SK-N-SH (cell line): Measurements from ENCODE around the gene NFATC3.

Experiments used
- JUND ChIP-seq: IDR thresholded peaks from 2 replicates; pipeline ENCODE4 v1.4.0; 2012
- NFIC ChIP-seq: IDR thresholded peaks from 2 replicates; pipeline ENCODE4 v1.4.0; 2012; ENCODE audit warnings: borderline replicate concordance
- RCOR1 ChIP-seq: fragments of 150-350 bp; IDR thresholded peaks from 2 replicates; pipeline ENCODE4 v1.6.1; 2017; ENCODE audit warnings: antibody characterized with exemption, low read length
- TAF1 ChIP-seq: IDR thresholded peaks from 2 replicates; pipeline ENCODE4 v1.6.1; 2012; ENCODE audit warnings: low read depth, mild to moderate bottlenecking, low read length, moderate library complexity, borderline replicate concordance
- YY1 ChIP-seq: IDR thresholded peaks from 2 replicates; pipeline ENCODE4 v1.4.0; 2012; ENCODE audit warnings: low read depth, mild to moderate bottlenecking
- TF ChIP-seq, protein P1 (sequence below): fragments of 200-600 bp; sonication (generic); IDR thresholded peaks from 2 replicates; pipeline ENCODE4 v1.6.1; 2017; ENCODE audit warnings: antibody characterized with exemption, mild to moderate bottlenecking, moderate library complexity
- TF ChIP-seq, protein P2 (sequence below): fragments of 150-350 bp; IDR thresholded peaks from 2 replicates; pipeline ENCODE4 v1.6.1; 2017; ENCODE audit warnings: antibody characterized with exemption, low read length, low read depth, borderline replicate concordance
- TF ChIP-seq, protein P3 (sequence below): IDR thresholded peaks from 2 replicates; pipeline ENCODE4 v1.6.1; 2012; ENCODE audit warnings: mild to moderate bottlenecking, low read depth, low read length, moderate library complexity

DNA sequence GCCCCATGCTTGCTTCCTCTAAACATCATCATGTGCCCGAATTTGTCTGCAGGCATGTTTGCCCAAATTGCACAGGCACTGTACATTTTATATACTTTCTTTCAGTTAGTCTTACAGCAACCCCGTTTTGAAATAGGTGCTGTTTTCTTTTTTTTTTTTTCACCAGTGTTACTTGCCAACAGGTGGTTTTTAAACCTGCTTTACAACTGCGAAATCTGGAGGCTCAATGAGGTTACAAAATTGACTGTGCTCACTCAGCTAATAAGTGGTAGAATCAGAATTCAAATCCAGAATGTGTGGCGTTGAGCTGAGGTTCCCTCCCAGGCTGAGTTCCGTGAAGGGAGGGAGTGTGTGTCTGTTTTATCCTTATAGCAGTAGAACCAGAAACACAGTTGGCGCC is 165.8 kb downstream of the NFATC3 start:
- TF ChIP-seq, protein P1, sequence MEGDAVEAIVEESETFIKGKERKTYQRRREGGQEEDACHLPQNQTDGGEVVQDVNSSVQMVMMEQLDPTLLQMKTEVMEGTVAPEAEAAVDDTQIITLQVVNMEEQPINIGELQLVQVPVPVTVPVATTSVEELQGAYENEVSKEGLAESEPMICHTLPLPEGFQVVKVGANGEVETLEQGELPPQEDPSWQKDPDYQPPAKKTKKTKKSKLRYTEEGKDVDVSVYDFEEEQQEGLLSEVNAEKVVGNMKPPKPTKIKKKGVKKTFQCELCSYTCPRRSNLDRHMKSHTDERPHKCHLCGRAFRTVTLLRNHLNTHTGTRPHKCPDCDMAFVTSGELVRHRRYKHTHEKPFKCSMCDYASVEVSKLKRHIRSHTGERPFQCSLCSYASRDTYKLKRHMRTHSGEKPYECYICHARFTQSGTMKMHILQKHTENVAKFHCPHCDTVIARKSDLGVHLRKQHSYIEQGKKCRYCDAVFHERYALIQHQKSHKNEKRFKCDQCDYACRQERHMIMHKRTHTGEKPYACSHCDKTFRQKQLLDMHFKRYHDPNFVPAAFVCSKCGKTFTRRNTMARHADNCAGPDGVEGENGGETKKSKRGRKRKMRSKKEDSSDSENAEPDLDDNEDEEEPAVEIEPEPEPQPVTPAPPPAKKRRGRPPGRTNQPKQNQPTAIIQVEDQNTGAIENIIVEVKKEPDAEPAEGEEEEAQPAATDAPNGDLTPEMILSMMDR: no peak
- TF ChIP-seq RCOR1 (no peak), NFIC (no peak), JUND (no peak), YY1 (no peak), TAF1 (no peak)
- TF ChIP-seq, protein P2, sequence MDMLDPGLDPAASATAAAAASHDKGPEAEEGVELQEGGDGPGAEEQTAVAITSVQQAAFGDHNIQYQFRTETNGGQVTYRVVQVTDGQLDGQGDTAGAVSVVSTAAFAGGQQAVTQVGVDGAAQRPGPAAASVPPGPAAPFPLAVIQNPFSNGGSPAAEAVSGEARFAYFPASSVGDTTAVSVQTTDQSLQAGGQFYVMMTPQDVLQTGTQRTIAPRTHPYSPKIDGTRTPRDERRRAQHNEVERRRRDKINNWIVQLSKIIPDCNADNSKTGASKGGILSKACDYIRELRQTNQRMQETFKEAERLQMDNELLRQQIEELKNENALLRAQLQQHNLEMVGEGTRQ: no peak
- TF ChIP-seq, protein P3, sequence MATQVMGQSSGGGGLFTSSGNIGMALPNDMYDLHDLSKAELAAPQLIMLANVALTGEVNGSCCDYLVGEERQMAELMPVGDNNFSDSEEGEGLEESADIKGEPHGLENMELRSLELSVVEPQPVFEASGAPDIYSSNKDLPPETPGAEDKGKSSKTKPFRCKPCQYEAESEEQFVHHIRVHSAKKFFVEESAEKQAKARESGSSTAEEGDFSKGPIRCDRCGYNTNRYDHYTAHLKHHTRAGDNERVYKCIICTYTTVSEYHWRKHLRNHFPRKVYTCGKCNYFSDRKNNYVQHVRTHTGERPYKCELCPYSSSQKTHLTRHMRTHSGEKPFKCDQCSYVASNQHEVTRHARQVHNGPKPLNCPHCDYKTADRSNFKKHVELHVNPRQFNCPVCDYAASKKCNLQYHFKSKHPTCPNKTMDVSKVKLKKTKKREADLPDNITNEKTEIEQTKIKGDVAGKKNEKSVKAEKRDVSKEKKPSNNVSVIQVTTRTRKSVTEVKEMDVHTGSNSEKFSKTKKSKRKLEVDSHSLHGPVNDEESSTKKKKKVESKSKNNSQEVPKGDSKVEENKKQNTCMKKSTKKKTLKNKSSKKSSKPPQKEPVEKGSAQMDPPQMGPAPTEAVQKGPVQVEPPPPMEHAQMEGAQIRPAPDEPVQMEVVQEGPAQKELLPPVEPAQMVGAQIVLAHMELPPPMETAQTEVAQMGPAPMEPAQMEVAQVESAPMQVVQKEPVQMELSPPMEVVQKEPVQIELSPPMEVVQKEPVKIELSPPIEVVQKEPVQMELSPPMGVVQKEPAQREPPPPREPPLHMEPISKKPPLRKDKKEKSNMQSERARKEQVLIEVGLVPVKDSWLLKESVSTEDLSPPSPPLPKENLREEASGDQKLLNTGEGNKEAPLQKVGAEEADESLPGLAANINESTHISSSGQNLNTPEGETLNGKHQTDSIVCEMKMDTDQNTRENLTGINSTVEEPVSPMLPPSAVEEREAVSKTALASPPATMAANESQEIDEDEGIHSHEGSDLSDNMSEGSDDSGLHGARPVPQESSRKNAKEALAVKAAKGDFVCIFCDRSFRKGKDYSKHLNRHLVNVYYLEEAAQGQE: no peak
